Muscle of arm (tissue), 12 donors: ENCODE measurements around the gene GPR12. TPM values are rescaled to one million over a fixed set of nuclear protein-coding genes. Genes with fewer than 3 reads are reported as not detected.

Experiments
- DNase-seq: peaks from one replicate; pipeline ENCODE4 v3.0.0-alpha.2; 2013
- polyA plus RNA-seq, 12 donors: library from polyadenylated mRNA; unstranded; fragments of 120-200 nt; gene quantifications; one replicate each; pipeline ENCODE4 v1.2.1, GENCODE V29; 2013; ENCODE audit not compliant: insufficient read length in 12 of 12

The GPR12 gene
- polyA plus RNA-seq, 12 donors = 0.05 to 0.36 (median 0.13) TPM; not detected in 2

GRCh38 chr13:26706381-26706780, 54.2 kb downstream of the GPR12 start:
- no peak for DNase-seq

- no peak for DNase-seq
These were observed 55.0 kb downstream of the GPR12 start for GRCh38 chr13:26705536-26705935.

Other genes with a start within 250 kb of the GPR12 start
- gene WASF3, start 203.1 kb downstream of the GPR12 start, polyA plus RNA-seq = 10 to 100 TPM in 10 of 12 donors, 1 to 10 TPM in 1, not detected in 1; 7.8 to 17.4 (median 11.7) TPM